HepG2 (cell line): ENCODE measurements around the gene PTGS2. TPM values are rescaled to one million over a fixed set of nuclear protein-coding genes. Genes with fewer than 3 reads are reported as not detected.

Experiments
- ATAC-seq: fragments of 200-7000 bp; cut with Tn5 transposase; 3 replicates; pipeline ENCODE4 v1.9.1; 2020; ENCODE audit warnings: mild to moderate bottlenecking, moderate library complexity
- BruUV-seq: library from RNA; stranded (reverse); fragments of 400-500 nt; replicated peaks from 2 replicates; lab custom pipeline; 2021; lab: Mats Ljungman, UMichigan
- CTCF ChIA-PET: fragments of 300-600 bp; formaldehyde crosslinking; extraction: SDS; loops from one replicate; lab custom pipeline; 2021; ENCODE audit warnings: low total read pairs, inconsistent platforms, low intra/inter-chr PET ratio; lab: Yijun Ruan, JAX
- POLR2A ChIA-PET: fragments of 350-600 bp; sonication (Branson Sonifier 250); formaldehyde crosslinking; loops from one replicate; lab custom pipeline; 2020; ENCODE audit warnings: antibody characterized with exemption, inconsistent platforms; lab: Yijun Ruan, JAX
- DNase-seq: peaks from one replicate; pipeline ENCODE4 v3.0.0-alpha.2; 2015; ENCODE audit warnings: low spot score
- FAIRE-seq: peaks from 3 replicates; lab custom pipeline; 2011; peaks lifted over from hg19 to GRCh38; lab: Jason Lieb, UNC
- H2AFZ ChIP-seq: one replicate; pipeline ENCODE4 v1.6.1; 2011; ENCODE audit warnings: low read length, inconsistent platforms
- H3K27ac ChIP-seq: fragments of 300-600 bp; 3 replicates; pipeline ENCODE4 v1.8.0; 2011; ENCODE audit warnings: mixed run types, mild to moderate bottlenecking, mixed read lengths, low read length, inconsistent platforms; ENCODE audit not compliant: insufficient read depth; ENCODE audit errors: extremely low read length
- H3K27me3 ChIP-seq, 2 experiments: fragments of 200-600 bp in 1 of 2; 2 replicates in 1 of 2; 3 replicates in 1 of 2; pipeline versions ENCODE4 v1.6.0 to v1.8.0; 2011; ENCODE audit warnings: low read length in 2 of 2, mild to moderate bottlenecking in 2 of 2, moderate library complexity in 2 of 2, inconsistent platforms in 1 of 2; ENCODE audit not compliant: insufficient read depth in 2 of 2, control insufficient read depth in 1 of 2
- H3K36me3 ChIP-seq, 2 experiments: fragments of 200-600 bp in 1 of 2; replicated peaks in 1 of 2; 2 replicates in 1 of 2; 3 replicates in 1 of 2; pipeline versions ENCODE4 v1.5.1 to v1.8.0; 2011; ENCODE audit warnings: low read length in 2 of 2, inconsistent platforms in 1 of 2; ENCODE audit not compliant: insufficient read depth in 2 of 2, control insufficient read depth in 1 of 2
- H3K4me1 ChIP-seq: 2 replicates; pipeline ENCODE4 v1.5.1; 2012; ENCODE audit warnings: low read length, inconsistent platforms; ENCODE audit not compliant: insufficient read depth
- H3K4me2 ChIP-seq: 2 replicates; pipeline ENCODE4 v1.6.0; 2011; ENCODE audit warnings: low read depth, low read length, inconsistent platforms
- H3K4me3 ChIP-seq, 3 experiments: fragments of 200-600 bp in 1 of 3; sonication (generic), shearing (Covaris generic) in 1 of 3; replicated peaks in 1 of 3; 2 replicates each; pipeline ENCODE4 v1.5.1; 2011 to 2016; ENCODE audit warnings: low read length in 3 of 3, inconsistent platforms in 2 of 3, low read depth in 2 of 3, mild to moderate bottlenecking in 2 of 3, control low read depth in 1 of 3, mixed read lengths in 1 of 3; ENCODE audit not compliant: insufficient read depth in 1 of 3
- H3K79me2 ChIP-seq: one replicate; pipeline ENCODE4 v1.6.1; 2011; ENCODE audit warnings: low read length, inconsistent platforms; ENCODE audit not compliant: insufficient read depth
- H3K9ac ChIP-seq: 2 replicates; pipeline ENCODE4 v1.6.0; 2011; ENCODE audit warnings: mild to moderate bottlenecking, low read depth, low read length, inconsistent platforms; ENCODE audit not compliant: insufficient read depth
- H3K9me3 ChIP-seq: 2 replicates; pipeline ENCODE4 v1.5.1; 2012; ENCODE audit warnings: mild to moderate bottlenecking, low read length
- H4K20me1 ChIP-seq: 2 replicates; pipeline ENCODE4 v1.6.0; 2011; ENCODE audit warnings: inconsistent platforms, mild to moderate bottlenecking, low read length, moderate library complexity; ENCODE audit not compliant: insufficient read depth
- FIP1L1 ChIP-seq: fragments of 200-400 bp; formaldehyde crosslinking; IDR thresholded peaks from 2 replicates; pipeline ENCODE4 v1.6.1; 2018; ENCODE audit warnings: low read depth, mild to moderate bottlenecking, low read length, moderate library complexity, borderline replicate concordance; ENCODE audit not compliant: insufficient read depth
- FOXA1 ChIP-seq, 2 experiments: fragments of 450-650 bp in 1 of 2; sonication (generic) in 1 of 2; formaldehyde crosslinking in 1 of 2; IDR thresholded peaks; 2 replicates each; pipeline versions ENCODE4 v1.4.0 to v1.6.1; 2016 to 2020; ENCODE audit warnings: missing genetic modification reagents in 1 of 2
- GLI4 ChIP-seq: sonication (generic); formaldehyde crosslinking; IDR thresholded peaks from 2 replicates; pipeline ENCODE4 v1.5.1; 2020; ENCODE audit warnings: missing genetic modification reagents, mild to moderate bottlenecking, moderate library complexity, borderline replicate concordance
- MBNL3 ChIP-seq: fragments of 250-450 bp; sonication (Bioruptor Pico); conservative IDR thresholded peaks from 2 replicates; pipeline ENCODE4 v1.8.0; 2022; ENCODE audit warnings: mild to moderate bottlenecking, inconsistent platforms
- RBM22 ChIP-seq: fragments of 200-400 bp; formaldehyde crosslinking; optimal IDR thresholded peaks from 2 replicates; pipeline ENCODE3; 2017; ENCODE audit warnings: mild to moderate bottlenecking, low read length, moderate library complexity
- SKI ChIP-seq: fragments of 450-650 bp; IDR thresholded peaks from one replicate; pipeline ENCODE4 v1.6.1; 2018; ENCODE audit warnings: mild to moderate bottlenecking; ENCODE audit not compliant: partially characterized antibody
- TRAFD1 ChIP-seq: sonication (generic); formaldehyde crosslinking; IDR thresholded peaks from 2 replicates; pipeline ENCODE4 v1.5.1; 2020; ENCODE audit warnings: missing genetic modification reagents, mild to moderate bottlenecking, borderline replicate concordance
- ZBTB38 ChIP-seq: sonication (generic); formaldehyde crosslinking; IDR thresholded peaks from 2 replicates; pipeline ENCODE4 v1.5.1; 2020; ENCODE audit warnings: mild to moderate bottlenecking, missing genetic modification reagents
- ZKSCAN8 ChIP-seq: IDR thresholded peaks from 2 replicates; pipeline ENCODE4 v1.6.1; 2016; ENCODE audit warnings: borderline replicate concordance, missing genetic modification reagents, missing compliant biosample characterization
- whole genome bisulfite sequencing: methylation state at CpG from one replicate; pipeline ENCODE4 v1.1.6; 2017; ENCODE audit warnings: low lambda C conversion rate; 5-methylcytosine and 5-hydroxymethylcytosine counted together
- in situ Hi-C: cut with HindIII; loops from 2 replicates; pipeline ENCODE4 v1.10.0; 2017; ENCODE audit warnings: low pct_unique_long_range_greater_than_20kb; ENCODE audit not compliant: extremely low pct_ligation_motif_present
- intact Hi-C: fragments of 100-400 bp; cut with micrococcal nuclease; formaldehyde crosslinking; loops from one replicate; pipeline ENCODE4 v1.10.0; 2022; ENCODE audit not compliant: unreplicated experiment
- polyA plus RNA-seq, 8 experiments: library from polyadenylated mRNA; depleted of rRNA in 3 of 8; stranded (reverse) in 7 of 8; unstranded in 1 of 8; fragments of >200 nt; fragmentation: Illumina TruSeq in 4 of 8; extraction: Trizol in 4 of 8; gene quantifications; 2 replicates each; pipeline versions ENCODE4 v1.2.1 to v1.2.3, GENCODE V29; 2011 to 2016; ENCODE audit warnings: low read depth in 4 of 8, missing spikeins in 1 of 8, mixed read lengths in 1 of 8; ENCODE audit not compliant: insufficient read depth in 1 of 8
- total RNA-seq, 5 experiments: library from RNA; depleted of rRNA; stranded (reverse); fragments of >200 nt; fragmentation: Illumina TruSeq; extraction: Trizol; gene quantifications; 2 replicates each; pipeline ENCODE4 v1.2.3, GENCODE V29; 2016; ENCODE audit warnings: low read depth in 1 of 5
- TF ChIP-seq, protein P1 (sequence below): sonication (generic); formaldehyde crosslinking; IDR thresholded peaks from 2 replicates; pipeline ENCODE4 v1.5.1; 2020; ENCODE audit warnings: missing genetic modification reagents, mild to moderate bottlenecking, borderline replicate concordance

PTGS2 gene
- total and polyA plus RNA-seq, 2 of the 13 experiments (the other 11 are each of a cell fraction or from before 2014, with no cell fraction given), result not detected

GRCh38 chr1:186626356-186626932, 53.8 kb downstream of the PTGS2 start:
- Histone ChIP-seq H3K9me3 (no peaks in the 10 kb centered on the region), H4K20me1 (no peaks in the 10 kb centered on the region), H3K4me2 (no peak overlapping the region), H3K36me3 (no peaks in the 10 kb centered on the region), H3K79me2 (no peaks in the 10 kb centered on the region), H3K4me3 (no peak overlapping the region), H2AFZ (no peak overlapping the region), H3K27ac (no peak overlapping the region), H3K27me3 (no peaks in the 10 kb centered on the region), H3K4me1 (no peaks in the 10 kb centered on the region), H3K9ac (no peak overlapping the region)
- ChIA-PET POLR2A (no interaction called here), CTCF (no interaction called here)
- TF ChIP-seq SKI (no peak), GLI4 (CRISPR knock-in tag) (no peak)
- no peak for ATAC-seq
- WGBS, result 21% methylated on average over 3 of the region's 3 CpGs
- DNase-seq, result no peak
- no peak for FAIRE-seq
- no TSS peak for BruUV-seq
- in situ Hi-C loops, result no loop called here
- intact Hi-C loops, result no loop called here

DNA sequence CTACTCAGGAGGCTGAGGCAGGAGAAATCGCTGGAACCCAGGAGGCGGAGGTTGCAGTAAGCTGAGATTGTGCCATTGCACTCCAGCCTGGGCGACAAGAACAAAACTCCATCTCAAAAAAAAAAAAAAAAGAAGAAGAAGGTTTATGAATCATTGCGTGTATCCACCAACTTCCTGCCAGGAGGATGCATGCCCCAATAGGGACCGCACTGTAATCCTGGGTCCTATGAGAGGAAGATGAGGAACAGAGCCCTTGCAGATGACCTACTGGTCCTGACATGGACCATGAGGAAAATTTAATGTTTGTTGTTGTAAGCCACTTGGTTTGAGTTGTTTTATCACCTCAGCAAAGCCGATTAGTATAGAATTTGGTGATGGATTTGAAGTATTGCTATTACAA, 56.7 kb downstream of the PTGS2 start:
- Histone ChIP-seq H3K9ac (no peak overlapping the region), H3K27ac (no peak overlapping the region), H3K79me2 (no peaks in the 10 kb centered on the region), H2AFZ (no peak overlapping the region), H3K27me3 (no peaks in the 10 kb centered on the region), H3K36me3 (no peaks in the 10 kb centered on the region), H3K4me3 (no peak overlapping the region), H3K9me3 (no peaks in the 10 kb centered on the region), H4K20me1 (no peaks in the 10 kb centered on the region), H3K4me1 (no peaks in the 10 kb centered on the region), H3K4me2 (no peak overlapping the region)
- ATAC-seq (no peak), FAIRE-seq (no peak), DNase-seq (no peak)
- BruUV-seq, result no TSS peak
- ChIA-PET POLR2A (no interaction called here), CTCF (no interaction called here)
- TF ChIP-seq MBNL3 (CRISPR knock-in tag), result no peak
- no peak for TF ChIP-seq RBM22
- TF ChIP-seq, protein P1, sequence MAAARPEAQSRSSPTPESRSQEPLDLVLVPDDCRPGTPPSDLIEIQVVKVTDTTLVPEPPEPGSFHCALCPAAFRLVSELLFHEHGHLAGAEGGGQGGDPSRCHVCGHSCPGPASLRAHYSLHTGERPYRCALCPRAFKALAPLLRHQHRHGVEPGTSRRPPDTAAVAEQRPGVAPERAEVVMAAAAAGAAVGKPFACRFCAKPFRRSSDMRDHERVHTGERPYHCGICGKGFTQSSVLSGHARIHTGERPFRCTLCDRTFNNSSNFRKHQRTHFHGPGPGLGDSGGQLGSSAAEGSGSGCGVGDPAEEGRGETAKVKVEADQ (CRISPR knock-in tag), result no peak
- TF ChIP-seq ZBTB38 (CRISPR knock-in tag), result no peak
- no peak for TF ChIP-seq ZKSCAN8 (CRISPR knock-in tag)
- TF ChIP-seq FIP1L1, result no peak
- no peak for TF ChIP-seq TRAFD1 (CRISPR knock-in tag)
- no peak for TF ChIP-seq FOXA1 (IDR thresholded peaks at IDR 0.05)
- no peak for TF ChIP-seq FOXA1 (CRISPR knock-in tag; IDR thresholded peaks at IDR 0.05)
- intact Hi-C loops, result no loop called here
- in situ Hi-C loops, result no loop called here
- 43% methylated on average over 6 of the region's 6 CpGs for WGBS
